TTC549 (cell line): ENCODE measurements around the gene MRAS.
"Not testable (repeated sequence)": the region's sequence is repeated elsewhere in the genome, so short reads cannot be mapped to it uniquely, and the experiment has no call there.

ENCODE experiments used
- FAIRE-seq: peaks from 2 replicates; lab custom pipeline; 2012; peaks lifted over from hg19 to GRCh38; lab: Jason Lieb, UNC

MRAS gene

DNA sequence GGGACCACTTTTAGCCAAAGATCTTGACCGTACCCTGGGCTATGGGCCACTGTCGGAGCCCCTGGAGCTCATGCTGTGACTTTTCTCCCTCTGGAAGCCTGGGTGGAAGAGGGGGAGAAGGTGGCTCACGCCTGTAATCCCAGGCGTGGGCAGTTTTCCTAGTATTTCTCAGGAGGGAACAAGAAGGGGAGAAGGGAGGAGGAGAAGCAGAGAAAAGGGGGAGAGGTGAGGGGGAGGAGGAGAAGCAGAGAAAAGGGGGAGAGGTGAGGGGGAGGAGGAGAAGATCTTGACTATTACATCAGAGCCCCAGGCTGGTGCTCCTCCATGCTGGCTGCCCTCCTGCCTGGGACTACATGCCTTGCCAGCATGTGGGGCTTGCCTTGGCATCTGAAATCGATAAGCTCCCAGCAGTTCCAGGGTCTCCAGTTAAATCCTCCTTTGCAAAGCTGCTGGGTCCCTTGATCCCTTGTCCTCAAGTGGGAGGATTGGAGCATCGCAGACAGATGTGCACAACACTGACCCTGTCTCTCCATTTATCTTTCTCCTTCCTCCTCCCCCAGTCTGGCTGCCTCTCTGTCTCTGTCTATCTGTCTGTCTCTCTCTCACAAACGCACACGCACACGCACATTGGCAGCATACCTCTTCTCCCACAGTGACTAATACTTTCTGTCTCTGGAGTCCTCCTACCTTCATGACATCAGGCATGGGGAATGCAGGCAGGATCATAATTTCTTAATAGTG lies 41.6 kb downstream of the MRAS start:
- FAIRE-seq, result no peak

DNA sequence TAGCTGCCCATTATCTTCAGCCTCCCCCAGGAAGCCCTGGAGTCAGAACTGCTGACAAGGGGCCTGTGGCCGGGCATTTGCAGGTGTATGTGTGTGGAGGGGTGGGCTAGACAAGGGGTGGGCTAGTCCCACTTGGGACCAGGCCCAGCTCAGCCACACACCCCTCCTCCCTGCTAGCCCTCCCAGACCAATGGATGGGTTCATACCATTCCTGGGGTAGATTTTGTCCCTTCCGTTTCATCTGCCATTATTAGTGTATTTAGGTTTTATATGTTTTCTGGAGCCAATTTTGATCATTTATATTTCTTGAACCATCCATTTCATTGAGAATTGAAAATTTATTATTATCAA lies 42.2 kb downstream of the MRAS start:
- FAIRE-seq, result no peak

DNA sequence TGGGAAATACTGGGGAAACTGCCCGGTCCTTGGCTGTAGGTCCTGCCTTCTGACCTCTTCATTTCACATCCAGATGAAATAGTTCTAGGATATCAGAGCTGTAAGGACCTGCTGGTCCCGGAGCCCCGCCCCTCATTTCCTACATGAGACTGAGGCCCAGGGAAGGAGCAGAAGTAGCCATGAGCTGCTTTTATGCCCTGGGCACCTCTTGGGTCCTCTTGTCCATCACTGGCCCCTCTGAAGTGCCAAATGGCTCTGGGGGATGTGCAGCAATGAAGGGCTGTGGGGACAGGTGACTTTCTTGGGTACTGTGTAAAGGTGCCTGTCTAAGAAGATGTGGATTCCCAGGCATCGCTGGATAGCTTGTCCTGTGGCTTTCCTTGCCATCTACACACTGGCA lies 45.8 kb downstream of the MRAS start:
- no peak for FAIRE-seq

DNA sequence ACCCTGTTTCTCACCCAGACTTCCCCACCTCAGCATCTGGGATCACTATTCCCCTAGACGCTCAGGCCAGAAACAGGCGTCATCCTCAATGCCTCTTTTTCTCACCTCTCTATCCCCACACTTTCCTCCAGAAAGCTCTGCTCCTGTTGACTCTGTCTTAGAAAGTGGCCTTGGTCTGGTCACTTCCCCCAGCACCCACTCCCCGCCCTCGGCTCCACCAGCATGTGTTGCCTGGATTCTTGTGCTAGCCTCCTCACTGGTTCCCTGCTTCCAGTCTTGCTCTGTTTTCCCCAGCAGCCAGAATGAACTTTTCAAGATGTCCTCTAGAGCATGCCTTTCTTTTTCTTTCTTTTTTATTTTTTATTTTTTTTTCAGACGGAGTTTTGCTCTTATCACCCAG lies 46.3 kb downstream of the MRAS start:
- FAIRE-seq, result no peak

DNA sequence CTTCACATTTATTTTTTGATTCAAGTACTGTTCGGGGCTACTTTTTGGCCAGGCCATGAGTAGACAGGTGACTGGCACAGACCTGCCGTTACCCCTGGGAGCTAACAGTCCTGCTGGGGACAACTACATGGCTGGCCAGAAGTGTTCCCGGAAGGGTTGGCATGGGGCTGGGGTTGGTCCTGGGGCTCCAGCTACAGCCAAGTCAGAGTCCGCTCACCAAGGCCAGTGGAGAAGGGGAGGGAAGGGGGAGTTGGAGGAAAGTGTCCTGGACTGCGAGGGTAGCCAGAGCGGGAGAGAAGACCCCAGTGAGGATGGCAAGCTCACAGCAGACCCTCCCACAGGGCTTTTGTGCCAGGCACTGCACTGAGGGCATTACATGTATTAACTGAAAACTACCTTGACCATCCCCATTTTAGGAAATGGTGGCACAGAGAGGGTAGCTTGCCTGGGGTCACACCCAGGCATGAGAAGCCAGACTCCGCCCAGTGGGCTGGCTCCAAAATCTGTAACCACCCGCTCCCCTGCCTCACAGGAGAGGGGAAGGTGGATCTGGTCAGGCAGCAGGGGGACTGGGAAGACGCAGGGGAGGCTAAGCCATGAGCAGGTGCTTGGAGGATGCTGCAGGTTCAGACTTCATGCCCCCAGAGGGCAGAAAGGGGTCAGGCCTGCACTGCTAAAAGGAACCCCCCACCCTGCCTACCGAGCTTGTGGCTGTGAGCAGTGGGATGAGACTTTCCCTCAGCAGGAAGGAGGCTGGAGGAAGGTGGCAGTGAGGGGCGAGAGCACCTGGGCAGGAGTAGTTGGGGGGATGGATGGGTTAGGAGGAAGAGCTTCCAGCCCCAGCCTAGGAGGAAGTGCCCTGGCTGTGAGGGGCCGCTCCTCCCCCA lies 47.7 kb downstream of the MRAS start:
- FAIRE-seq, result no peak

DNA sequence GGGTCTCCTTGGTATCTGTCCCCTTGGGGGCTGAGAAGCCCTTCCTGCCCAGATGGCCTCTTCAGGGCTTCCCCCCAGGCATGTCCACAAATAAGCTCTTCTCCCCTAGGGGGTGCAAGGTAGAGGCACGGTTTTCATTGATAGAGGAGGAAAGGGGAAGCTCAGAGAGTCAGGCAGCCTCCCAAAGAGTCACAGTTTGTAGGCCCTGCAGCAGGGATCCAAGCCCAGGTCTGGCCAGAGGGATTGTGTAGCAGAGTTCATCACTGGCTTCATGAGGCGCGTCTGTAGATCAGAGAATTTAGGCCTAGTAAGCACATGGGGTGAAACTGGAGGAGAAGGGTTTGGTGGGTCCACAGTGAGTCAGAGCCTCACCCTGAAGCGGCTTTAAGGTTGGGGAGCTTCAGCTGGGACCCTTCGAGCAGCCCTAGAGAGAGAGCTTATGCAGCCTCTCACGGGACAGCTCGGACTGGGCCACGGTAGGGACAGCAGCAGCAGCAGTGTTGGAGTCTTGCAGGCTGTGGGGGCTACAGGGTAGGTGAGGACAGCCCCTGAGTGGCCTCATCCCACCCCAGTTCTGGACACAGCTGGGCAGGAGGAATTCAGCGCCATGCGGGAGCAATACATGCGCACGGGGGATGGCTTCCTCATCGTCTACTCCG lies 48.5 kb downstream of the MRAS start:
- no peak for FAIRE-seq

DNA sequence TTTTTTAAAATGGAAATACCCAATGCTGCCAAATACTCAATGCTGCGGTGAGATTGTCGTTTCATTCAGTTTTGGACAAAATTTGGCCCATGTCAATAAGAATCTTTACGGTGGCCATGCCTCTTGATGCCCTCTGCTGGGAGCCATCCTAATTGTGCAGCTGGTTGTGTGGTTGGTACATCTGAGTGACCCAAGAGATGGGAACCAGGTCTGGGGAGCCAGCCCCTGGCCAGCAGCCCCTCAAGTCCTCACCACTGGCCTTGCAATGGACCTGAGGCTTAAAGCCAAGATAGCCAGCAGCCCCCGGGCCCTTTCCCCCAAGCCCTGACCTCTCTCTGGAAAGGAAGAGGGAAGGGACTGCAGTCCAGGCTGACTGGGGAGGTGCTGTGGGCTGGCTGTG lies 49.6 kb downstream of the MRAS start:
- FAIRE-seq, result no peak

DNA sequence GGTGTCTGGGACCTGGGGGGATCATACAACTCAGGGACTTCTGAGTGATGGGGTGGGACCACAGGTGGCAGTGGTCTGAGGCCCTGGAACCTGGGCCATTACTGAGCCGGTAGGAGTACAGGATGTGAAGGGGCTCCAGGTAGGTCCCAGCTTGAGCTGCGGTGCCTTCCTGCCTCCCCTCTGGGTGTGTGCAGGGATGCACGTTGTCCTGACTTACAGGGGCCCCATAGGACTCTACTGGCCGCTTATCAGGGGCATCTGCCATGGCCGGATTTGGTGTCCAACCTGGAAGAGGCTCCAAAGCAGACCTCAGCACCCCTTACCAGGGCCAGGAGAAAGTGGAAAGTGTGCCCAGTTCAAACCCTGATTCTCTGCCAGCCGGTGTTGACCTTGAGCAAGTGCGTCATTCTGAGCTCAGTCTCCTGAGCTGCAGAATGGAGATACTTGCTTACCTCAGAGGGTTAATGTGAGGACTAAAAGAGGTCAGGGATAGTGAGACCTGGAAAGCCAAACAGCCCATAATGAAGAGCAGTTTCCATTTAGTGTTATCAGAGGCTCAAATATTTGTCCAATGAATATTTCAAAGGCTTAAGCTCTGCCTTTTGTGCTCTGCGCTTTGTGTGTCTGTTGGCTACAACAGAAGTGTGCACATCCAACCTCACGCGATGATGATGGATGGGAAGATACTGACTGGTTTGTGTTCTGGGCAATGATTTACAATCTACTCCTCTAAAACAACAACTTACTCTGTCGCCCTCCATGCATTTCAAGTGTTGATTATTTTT lies 50.6 kb downstream of the MRAS start:
- FAIRE-seq, result no peak

DNA sequence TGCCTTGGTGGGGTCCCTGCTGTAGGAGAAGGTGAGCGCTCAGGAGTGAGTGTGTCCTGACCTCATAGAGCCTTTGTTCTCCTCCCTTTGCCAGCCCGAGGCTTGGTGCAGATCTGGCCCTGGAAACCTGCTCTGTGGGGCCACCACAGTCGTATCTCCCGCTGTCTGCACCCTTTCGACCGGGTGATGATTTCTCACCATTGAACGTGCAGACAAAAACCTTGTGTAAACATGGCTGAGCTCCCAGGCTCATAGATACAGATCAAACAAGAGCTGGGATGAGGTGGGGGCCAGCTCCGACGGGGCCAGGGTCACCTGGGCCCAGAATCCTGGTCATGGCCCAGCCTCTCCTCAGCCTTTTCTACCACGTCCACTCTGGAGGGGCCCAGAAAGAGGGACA lies 51.4 kb downstream of the MRAS start:
- FAIRE-seq, result no peak

DNA sequence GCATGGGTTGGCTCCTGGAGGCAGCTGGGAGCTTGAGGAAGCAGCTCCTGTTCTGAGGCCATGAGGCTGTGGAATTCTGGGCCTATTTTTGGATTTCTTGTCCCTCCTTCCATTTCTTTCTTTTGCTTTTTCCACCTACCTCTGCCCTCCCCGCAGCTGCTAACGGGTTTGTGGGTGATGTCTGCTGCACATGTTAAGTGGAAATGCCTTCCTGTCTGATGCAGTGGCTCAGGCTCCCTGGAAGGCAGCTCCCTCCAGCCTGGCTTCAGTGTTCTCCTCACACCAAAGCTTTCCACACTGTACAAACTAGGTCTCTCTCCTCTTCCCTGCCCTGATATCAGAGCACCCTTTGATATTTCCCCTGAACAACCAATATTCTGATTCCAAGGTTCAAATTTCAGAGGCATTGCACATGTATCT lies 52.3 kb downstream of the MRAS start:
- no peak for FAIRE-seq

DNA sequence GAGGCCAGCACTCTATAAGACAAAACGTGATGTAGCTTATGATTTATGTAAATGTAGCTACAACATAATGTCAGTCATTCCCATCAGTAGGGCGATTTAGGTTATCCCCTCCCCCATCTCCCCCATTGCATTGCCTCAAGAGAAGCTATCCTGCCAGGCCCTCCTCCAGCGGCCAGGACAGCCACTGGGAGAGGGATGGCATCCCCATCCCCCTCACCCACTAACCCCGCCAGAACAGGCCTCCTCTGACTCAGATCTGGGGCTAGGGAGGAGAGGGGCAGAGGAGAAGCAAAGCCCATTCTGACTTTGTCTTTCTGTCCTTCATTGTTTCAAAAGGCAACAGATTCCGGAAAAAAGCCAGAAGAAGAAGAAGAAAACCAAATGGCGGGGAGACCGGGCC lies 53.5 kb downstream of the MRAS start:
- FAIRE-seq, result no peak

DNA sequence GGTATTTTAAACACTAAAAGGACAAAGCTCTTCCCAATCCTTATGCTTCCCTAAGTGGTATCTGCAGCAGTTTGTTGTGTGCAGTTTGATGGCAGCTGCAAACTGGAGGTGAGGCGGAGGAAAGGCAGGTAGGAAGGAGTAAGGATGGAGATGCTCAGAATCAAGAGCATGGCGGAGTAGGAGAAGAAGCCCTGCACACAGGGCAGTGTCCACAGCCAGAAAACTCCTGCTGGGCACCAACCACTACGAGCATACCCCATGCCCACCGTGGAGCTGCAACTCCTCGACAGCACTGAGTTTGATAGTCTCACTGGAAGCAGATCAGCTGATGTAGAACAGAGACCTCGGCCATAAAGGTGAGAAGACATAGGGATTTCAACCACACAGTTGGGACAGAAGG lies 55.7 kb downstream of the MRAS start:
- no peak for FAIRE-seq

DNA sequence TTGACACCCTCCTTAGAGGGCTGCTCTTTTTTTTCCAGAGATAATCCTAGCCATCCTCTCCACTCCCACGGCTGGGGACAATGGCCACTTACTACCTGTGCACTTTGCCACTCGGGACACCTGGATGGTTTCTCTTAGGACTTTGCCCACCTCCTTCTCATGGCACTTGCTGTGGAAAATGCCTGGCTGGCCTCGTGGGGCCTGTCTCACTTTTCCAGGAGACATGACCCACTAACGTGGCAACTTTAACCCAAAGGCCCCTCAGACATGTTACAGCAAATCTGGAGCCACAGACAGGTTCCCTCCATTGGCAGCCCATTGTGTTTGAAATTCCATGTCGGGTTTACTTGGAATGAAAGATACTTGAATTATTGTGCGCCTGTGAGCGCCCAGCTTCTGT lies 56.6 kb downstream of the MRAS start:
- no peak for FAIRE-seq

DNA sequence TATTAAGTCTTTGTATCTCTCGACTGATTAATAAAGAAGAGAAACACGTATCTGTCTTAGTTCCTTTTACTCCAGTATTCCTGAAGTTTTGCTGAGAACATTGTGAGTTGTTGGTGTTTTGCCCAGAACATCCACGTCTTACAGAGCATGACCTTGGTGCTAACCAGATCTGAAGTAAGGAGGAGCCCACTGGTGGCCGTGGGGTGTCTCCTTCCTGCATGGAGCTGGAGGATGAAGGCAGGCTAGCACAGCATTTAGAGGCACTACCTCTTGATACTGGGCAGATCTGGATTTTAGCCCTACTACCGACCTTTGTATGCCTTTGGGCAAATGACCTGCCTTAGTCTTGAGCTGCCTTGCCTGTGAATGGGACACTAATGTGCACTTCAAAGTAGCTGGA lies 57.1 kb downstream of the MRAS start:
- no peak for FAIRE-seq

DNA sequence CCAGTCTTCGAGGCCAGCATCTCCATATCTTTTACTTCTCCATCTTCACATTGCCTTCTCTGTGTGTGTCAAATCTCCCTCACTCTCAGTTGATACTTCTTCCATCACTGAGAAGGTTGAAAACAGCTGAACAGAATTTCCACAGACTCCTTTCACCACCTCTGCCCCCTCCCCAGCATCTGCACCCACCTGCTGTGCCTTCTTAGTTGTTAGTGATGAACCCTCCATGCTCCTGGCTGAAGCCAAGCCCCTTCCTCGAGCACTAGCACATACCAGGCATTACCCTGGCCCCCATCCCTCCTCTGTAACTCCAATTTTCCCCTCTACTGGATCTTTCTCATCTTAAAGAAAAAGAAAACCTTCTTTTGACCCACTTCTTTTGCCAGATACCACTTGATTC lies 58.2 kb downstream of the MRAS start:
- no peak for FAIRE-seq

DNA sequence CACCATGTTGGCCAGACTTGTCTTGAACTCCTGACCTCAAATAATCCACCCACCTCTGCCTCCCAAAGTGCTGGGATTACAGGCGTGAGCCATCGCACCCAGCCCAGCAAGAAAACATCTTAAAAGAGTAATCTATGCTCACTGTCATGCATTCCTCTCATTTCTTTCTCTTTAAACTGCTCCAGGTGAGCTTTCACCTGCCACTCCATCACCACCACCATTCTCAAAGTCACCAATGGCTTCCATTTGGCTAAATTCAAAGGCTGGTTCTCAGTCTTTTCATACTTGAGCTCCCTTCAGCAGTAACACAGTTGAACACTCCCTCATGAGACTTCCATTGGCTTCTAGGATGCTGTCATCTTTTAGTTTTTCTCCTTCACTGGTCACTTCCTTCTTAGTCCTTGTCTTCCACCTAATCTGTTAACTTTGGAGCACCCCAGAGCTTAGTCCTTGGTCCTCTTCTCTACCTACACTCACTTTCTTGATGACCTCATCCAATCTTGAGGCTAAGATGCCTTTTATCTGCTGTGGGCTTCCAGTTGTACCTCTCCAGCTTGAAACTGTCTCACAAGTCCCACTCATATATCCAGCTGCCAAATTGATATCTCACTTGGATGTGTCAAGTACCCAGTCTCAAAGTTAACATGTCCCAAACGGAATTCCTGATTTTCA lies 59.0 kb downstream of the MRAS start:
- FAIRE-seq, result no peak

DNA sequence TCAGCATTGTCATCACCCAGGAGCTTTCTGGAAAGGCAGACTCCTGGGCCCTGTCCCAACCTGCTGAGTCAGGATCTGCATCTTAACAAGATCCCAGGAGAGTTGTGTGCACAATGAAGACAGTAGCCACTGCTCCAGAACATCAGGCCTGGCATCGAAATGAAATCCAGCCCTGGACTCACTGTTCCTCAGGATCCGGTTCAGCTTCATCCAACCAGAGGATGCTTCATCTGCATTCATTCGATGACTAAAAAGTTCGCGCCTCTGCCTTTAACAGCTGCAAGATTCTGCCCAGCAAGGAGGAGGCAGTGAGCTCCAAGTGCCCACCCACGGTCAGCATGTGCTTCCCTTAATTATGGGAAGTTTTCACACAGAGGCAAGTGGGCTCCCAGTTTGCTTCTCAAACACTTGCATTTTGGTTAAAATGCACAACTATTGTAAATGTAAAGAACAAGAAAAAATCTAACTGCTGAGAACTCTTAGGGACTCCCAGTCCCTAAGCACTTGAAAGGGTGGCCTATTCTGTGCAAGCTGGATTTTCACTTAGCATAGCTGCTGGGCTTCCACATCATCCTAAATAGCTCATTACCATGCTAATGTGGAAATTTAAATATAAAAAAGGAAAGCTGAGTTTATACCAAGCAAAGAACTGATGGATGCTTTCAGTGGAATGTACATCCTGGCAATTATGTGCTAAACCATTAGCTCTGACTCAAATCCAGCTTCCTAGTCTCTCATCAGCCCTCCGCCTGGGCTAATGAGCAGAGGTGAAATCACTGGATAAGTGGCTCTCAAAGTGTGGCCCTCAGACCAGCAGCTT lies 60.6 kb downstream of the MRAS start:
- no peak for FAIRE-seq

DNA sequence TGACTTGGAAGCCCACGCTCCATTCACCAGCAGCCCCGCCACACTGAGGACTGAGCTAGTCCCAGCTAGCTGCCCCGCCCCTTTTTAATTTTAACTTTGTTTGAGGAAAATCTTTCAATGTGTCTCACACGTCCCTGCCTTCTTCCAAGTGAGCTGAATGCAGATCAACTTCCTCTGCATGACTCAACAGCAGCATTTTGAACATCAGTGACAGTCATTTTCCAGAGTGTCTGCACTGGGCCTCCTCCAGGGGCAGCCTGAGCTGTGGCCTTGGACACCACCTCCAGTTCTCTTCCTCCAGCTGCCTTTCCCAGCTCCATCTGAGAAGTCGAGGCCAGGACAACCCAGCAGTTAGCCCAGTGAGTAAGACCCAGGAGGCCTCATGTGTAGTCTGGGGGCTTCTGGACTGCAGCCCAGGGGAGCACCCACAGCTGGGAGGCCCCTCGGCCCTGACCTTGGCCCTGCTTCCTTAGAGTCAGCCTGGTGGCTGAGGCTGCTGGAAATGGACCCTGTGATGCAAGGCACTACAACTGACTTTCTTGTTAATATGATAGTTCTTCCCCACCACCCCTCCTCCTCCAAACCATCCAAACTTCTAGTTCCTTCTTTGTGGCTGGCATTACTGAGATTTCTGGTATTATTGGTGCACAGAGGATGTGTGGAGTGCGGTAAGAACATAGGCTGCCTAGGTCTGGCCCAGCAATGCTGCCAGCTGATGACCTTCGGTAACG lies 64.6 kb downstream of the MRAS start:
- FAIRE-seq, result no peak

DNA sequence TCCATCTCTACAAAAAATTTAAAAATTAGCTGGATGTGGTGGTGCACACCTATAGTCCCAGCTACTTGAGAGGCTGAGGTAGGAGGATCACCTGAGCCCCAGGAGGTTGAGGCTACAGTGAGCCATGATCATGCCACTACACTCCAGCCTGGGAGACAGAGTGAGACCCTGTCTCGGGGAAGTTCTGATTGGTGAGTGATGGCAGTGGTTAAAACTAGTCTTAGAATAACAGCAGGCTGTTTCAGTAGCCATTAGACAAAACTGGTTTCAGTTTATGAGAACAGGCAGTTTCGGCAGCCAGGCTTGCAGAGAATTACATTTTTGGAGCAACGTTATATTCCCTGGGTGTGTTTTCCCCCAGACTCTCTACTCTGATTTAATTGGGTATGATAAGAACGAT lies 67.9 kb downstream of the MRAS start:
- not testable (repeated sequence) for FAIRE-seq

DNA sequence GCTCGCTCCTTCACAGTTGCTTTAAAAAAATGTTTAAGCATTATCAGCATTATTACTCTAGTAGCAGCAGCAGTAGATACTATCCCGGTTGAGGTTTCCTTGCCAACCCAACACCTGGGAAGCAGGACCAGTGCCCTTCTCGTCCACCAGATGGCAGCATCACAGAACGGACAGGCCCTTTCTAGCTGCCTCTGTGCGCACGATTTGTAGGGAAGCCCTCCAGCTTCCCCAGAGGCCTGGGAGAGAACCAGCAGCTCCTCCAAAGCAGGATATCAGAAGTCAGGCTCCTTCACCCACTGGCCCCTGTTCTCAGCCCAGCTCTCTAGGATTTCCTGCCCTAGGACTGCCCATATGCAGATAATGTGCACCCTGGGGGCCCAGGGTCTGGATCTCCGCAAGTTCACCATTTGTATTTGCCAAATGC lies 69.2 kb downstream of the MRAS start:
- FAIRE-seq, result peak; percentile 81
